SK-N-SH treated with all-trans-retinoic acid at 6 μM for 48 hours (cell line): ENCODE data around the gene SGIP1.

Source experiments
- ATAC-seq: fragments of 200-7000 bp; cut with Tn5 transposase; 3 replicates; pipeline ENCODE4 v1.9.1; 2020; ENCODE audit warnings: mild to moderate bottlenecking, moderate library complexity
- BACH2 ChIP-seq: fragments of 250-450 bp; sonication (Bioruptor Pico); IDR thresholded peaks from 2 replicates; pipeline ENCODE4 v1.9.0; 2021; ENCODE audit warnings: mild to moderate bottlenecking, borderline replicate concordance
- CREB5 ChIP-seq: fragments of 250-450 bp; sonication (Bioruptor Pico); IDR thresholded peaks from 2 replicates; pipeline ENCODE4 v1.5.1; 2020; ENCODE audit warnings: low read depth, mild to moderate bottlenecking, moderate library complexity
- CSDC2 ChIP-seq: fragments of 250-450 bp; sonication (Bioruptor Pico); IDR thresholded peaks from 2 replicates; pipeline ENCODE4 v1.5.0; 2020; ENCODE audit warnings: mild to moderate bottlenecking, moderate library complexity
- CSRNP3 ChIP-seq: fragments of 250-450 bp; sonication (Bioruptor Pico); IDR thresholded peaks from 2 replicates; pipeline ENCODE4 v1.5.1; 2021; ENCODE audit warnings: mild to moderate bottlenecking, moderate library complexity
- ESRRG ChIP-seq: fragments of 250-450 bp; sonication (Bioruptor Pico); IDR thresholded peaks from 2 replicates; pipeline ENCODE4 v1.6.1; 2021; ENCODE audit warnings: mild to moderate bottlenecking
- ISL1 ChIP-seq: fragments of 250-450 bp; sonication (Bioruptor Pico); IDR thresholded peaks from 2 replicates; pipeline ENCODE4 v2.1.2; 2022; ENCODE audit warnings: mild to moderate bottlenecking, moderate library complexity
- OSR1 ChIP-seq: fragments of 250-450 bp; sonication (Bioruptor Pico); IDR thresholded peaks from 2 replicates; pipeline ENCODE4 v1.8.0; 2022; ENCODE audit warnings: moderate library complexity, mild to moderate bottlenecking, inconsistent platforms
- PATZ1 ChIP-seq: fragments of 250-450 bp; sonication (Bioruptor Pico); IDR thresholded peaks from 2 replicates; pipeline ENCODE4 v1.8.0; 2020; ENCODE audit warnings: mild to moderate bottlenecking, moderate library complexity, borderline replicate concordance
- POU6F1 ChIP-seq: fragments of 250-450 bp; sonication (Bioruptor Pico); IDR thresholded peaks from 2 replicates; pipeline ENCODE4 v1.8.0; 2021; ENCODE audit warnings: low read depth, mild to moderate bottlenecking, moderate library complexity, borderline replicate concordance
- PPARA ChIP-seq: fragments of 250-450 bp; sonication (Bioruptor Pico); IDR thresholded peaks from 2 replicates; pipeline ENCODE4 v1.5.0; 2020; ENCODE audit warnings: mild to moderate bottlenecking, borderline replicate concordance
- RARB ChIP-seq: fragments of 250-450 bp; sonication (Bioruptor Pico); IDR thresholded peaks from 2 replicates; pipeline ENCODE4 v1.8.0; 2021; ENCODE audit warnings: mild to moderate bottlenecking, moderate library complexity
- SNAI2 ChIP-seq: fragments of 250-450 bp; sonication (Bioruptor Pico); IDR thresholded peaks from 2 replicates; pipeline ENCODE4 v1.5.0; 2020; ENCODE audit warnings: mild to moderate bottlenecking, moderate library complexity
- TCF4 ChIP-seq: fragments of 250-450 bp; sonication (Bioruptor Pico); IDR thresholded peaks from 2 replicates; pipeline ENCODE4 v1.8.0; 2021; ENCODE audit warnings: mild to moderate bottlenecking, moderate library complexity, borderline replicate concordance
- TOX ChIP-seq: fragments of 250-450 bp; sonication (Bioruptor Pico); IDR thresholded peaks from 2 replicates; pipeline ENCODE4 v1.8.0; 2021; ENCODE audit warnings: mild to moderate bottlenecking, moderate library complexity, borderline replicate concordance
- TSHZ2 ChIP-seq: fragments of 250-450 bp; sonication (Bioruptor Pico); IDR thresholded peaks from 2 replicates; pipeline ENCODE4 v1.5.0; 2020; ENCODE audit warnings: mild to moderate bottlenecking, moderate library complexity
- ZC3H10 ChIP-seq: fragments of 250-450 bp; sonication (Bioruptor Pico); IDR thresholded peaks from 2 replicates; pipeline ENCODE4 v1.5.1; 2021; ENCODE audit warnings: mild to moderate bottlenecking, moderate library complexity
- ZFP3 ChIP-seq: fragments of 250-450 bp; sonication (Bioruptor Pico); IDR thresholded peaks from 2 replicates; pipeline ENCODE4 v1.5.0; 2020; ENCODE audit warnings: mild to moderate bottlenecking, moderate library complexity
- ZFP30 ChIP-seq: fragments of 450-650 bp; formaldehyde crosslinking; IDR thresholded peaks from 2 replicates; pipeline ENCODE4 v1.5.0; 2022; ENCODE audit warnings: mild to moderate bottlenecking, moderate library complexity
- ZNF565 ChIP-seq: fragments of 450-650 bp; formaldehyde crosslinking; conservative IDR thresholded peaks from 2 replicates; pipeline ENCODE4 v1.5.0; 2020; ENCODE audit warnings: low read depth, mild to moderate bottlenecking, moderate library complexity
- ZNF70 ChIP-seq: fragments of 450-650 bp; formaldehyde crosslinking; IDR thresholded peaks from 2 replicates; pipeline ENCODE4 v1.5.0; 2020; ENCODE audit warnings: mild to moderate bottlenecking, moderate library complexity
- ZNF8 ChIP-seq: fragments of 450-650 bp; formaldehyde crosslinking; IDR thresholded peaks from 2 replicates; pipeline ENCODE4 v1.5.0; 2020; ENCODE audit warnings: mild to moderate bottlenecking, moderate library complexity

SGIP1 gene

GRCh38 chr1:66521721-66522365, 12.1 kb upstream of the SGIP1 start:
- TF ChIP-seq ZFP3 (CRISPR knock-in tag): no peak
- no peak for TF ChIP-seq ZNF70
- TF ChIP-seq CSDC2 (CRISPR knock-in tag): no peak
- TF ChIP-seq TSHZ2 (CRISPR knock-in tag): no peak
- no peak for TF ChIP-seq ESRRG
- TF ChIP-seq OSR1 (CRISPR knock-in tag): no peak
- no peak for TF ChIP-seq PATZ1 (CRISPR knock-in tag)

GRCh38 chr1:66523562-66523961, 10.4 kb upstream of the SGIP1 start:
- no peak for TF ChIP-seq ZNF8
- TF ChIP-seq PPARA (CRISPR knock-in tag): no peak
- no peak for TF ChIP-seq CSRNP3
- no peak for TF ChIP-seq ESRRG
- TF ChIP-seq TCF4 (CRISPR knock-in tag): no peak
- TF ChIP-seq ISL1 (CRISPR knock-in tag): no peak
- TF ChIP-seq OSR1 (CRISPR knock-in tag): no peak
- TF ChIP-seq TOX (CRISPR knock-in tag): no peak
- TF ChIP-seq ZFP30: no peak
- TF ChIP-seq BACH2: no peak
- TF ChIP-seq CREB5 (CRISPR knock-in tag): no peak
- no peak for TF ChIP-seq ZC3H10 (CRISPR knock-in tag)
- no peak for TF ChIP-seq PATZ1 (CRISPR knock-in tag)
- TF ChIP-seq ZNF70: no peak
- TF ChIP-seq ZNF565 (CRISPR knock-in tag): no peak
- TF ChIP-seq RARB (CRISPR knock-in tag): no peak
- TF ChIP-seq SNAI2 (CRISPR knock-in tag): no peak
- no peak for TF ChIP-seq CSDC2 (CRISPR knock-in tag)
- TF ChIP-seq POU6F1 (CRISPR knock-in tag): no peak
- no peak for ATAC-seq

More at GRCh38 chr1:66521721-66522365, 12.1 kb upstream of the SGIP1 start:
- ATAC-seq: peak; percentile 91
